GM19324 (cell line): ENCODE results near the gene C15orf39.
"Not testable (repeated sequence)": the region's sequence is repeated elsewhere in the genome, so short reads cannot be mapped to it uniquely, and the experiment has no call there.

Source experiments
- ATAC-seq: cut with Tn5 transposase; IDR thresholded peaks from one replicate; pipeline ENCODE4 v1.9.1; 2021; ENCODE audit warnings: mild to moderate bottlenecking, moderate library complexity; ENCODE audit not compliant: unreplicated experiment, low FRiP score

Gene C15orf39

DNA sequence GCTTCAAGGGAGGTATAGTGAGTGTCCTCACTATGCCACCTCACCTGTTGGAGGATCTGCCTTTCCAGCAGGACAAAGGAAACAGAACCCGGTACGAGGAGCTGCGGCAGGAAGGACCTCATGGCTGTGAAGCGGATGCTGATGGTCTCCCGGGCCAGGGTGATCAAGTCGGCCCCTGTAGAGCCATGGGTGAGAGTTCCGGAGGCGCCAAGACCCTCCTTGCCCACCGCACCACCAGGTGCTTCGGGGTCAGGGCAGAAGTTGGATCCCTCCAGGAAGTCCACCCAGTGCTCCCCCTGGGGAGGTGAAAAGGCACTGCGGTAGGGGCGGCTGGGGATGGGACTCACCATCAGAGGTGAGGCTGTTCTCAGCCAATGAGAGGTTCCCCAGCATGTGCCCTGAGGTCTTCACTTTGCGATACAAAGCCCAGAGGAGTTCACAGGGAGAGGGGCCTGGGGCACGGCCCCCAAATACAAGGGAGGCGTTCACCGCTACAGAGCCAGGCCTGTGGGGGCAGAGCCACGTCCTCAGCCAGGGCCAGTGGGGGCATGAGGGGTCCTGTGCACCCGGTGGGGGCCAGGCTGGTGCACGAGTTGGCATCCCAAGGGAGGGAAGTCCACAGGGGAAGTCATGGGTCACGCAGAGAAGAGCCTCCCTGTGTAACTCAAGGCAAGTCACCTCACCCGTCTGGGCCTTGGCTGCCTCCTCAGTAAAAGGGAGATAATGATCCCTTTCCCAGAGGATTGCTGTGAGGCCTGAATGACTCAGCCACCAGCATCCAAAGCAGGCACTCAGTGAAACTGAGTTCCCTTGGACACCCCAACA lies 27.7 kb downstream of the C15orf39 start:
- ATAC-seq, result no peak

DNA sequence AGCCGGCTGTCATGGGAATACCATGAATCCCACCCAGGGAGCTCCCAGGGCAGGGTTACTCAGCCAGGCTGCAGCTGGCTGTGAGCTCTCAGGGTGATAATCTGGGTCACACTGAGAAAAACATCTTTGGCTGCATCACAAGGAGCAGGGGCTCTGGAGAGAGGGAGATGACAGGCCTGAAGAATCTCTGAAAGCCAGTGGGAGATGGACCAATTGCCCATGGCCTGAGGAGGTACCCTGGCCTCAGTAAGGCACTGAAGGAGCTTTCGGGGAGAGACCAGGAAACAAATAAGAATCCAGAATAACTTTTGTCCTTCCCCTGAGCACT lies 28.3 kb downstream of the C15orf39 start:
- no peak for ATAC-seq

DNA sequence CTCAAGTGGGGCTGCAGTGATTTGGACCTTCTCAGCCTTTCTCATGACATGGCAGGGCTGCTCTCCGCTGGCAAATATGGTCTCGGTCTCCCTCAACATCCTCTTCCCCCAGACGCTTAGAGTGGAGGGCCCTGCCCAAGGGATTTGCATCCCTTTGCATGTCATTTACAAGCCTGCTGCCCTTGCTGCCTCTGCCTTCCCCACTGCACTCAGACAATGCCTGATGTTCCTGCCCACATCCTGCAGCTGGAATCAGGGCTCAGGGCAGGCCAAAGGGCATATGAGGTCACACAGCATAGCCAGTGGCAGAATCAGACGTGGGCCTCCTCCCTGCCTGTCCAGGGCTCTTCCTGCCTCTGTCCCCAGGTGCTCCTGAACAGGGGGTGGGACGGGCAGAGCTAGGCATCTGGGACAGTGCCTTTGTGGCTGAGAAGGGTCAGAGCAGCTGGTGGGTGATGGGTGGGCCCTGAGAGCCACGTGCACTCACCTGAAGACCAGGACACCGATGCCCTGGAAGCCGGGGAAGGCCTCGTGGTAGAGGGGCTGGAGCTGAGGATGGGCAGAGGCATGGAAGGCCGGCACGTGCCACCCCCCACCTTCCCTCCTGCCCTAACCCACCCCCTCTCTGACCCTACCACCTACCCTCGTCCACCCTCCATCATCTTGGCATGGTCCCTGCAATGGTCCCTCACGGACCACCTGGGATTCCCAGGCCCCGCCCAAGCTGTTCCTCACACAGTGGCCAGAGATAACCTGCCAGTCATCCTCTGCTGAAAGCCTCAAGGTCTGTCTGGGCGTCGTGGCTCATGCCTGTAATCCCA lies 29.1 kb downstream of the C15orf39 start:
- no peak for ATAC-seq

DNA sequence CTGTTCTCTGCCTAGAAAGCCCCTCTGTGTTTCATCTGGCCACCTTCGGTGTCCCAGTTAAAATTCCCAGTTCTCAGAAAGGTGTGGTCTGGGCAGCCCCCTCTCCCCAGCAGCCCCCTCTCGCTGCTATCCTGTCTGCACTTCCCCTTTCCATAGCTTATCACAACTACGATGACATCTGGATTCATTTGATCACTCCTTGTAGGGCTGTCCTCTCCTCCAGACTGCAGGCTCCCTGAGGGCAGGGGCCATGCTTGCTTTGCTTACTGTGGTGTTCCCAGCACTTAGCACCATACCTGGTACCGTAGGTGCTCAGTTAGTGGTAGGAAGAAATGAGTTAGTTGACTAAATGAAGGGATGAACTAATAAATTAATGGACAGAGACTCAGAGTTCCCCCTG lies 30.2 kb downstream of the C15orf39 start:
- ATAC-seq, result no peak

DNA sequence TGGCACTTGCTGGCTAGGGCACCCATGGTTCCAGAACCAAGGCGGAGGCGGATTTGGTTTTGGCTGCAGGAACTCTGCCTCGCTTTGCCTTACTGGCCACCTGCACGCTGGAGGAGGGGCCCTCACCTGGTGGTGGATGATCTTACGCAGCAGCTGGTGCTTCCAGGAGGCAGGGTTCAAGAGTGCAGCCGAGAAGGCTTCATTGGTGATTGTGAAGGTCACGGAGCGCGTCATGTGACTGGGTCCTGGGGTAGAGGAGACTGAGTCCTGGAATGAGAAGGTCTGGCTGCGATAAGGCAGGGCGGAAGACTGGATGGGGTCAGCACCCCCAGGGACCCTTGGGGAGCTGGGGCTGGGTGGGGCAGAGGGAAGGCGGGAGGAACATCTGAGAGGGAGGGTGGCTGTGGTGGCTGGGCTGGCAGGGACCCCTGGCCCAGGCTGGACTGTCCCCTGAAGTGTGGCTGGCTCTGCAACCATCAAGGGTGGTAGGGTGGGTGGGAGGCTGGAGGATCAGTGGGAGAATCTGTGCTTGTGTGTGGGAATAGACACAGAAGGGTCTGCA lies 30.7 kb downstream of the C15orf39 start:
- no peak for ATAC-seq

DNA sequence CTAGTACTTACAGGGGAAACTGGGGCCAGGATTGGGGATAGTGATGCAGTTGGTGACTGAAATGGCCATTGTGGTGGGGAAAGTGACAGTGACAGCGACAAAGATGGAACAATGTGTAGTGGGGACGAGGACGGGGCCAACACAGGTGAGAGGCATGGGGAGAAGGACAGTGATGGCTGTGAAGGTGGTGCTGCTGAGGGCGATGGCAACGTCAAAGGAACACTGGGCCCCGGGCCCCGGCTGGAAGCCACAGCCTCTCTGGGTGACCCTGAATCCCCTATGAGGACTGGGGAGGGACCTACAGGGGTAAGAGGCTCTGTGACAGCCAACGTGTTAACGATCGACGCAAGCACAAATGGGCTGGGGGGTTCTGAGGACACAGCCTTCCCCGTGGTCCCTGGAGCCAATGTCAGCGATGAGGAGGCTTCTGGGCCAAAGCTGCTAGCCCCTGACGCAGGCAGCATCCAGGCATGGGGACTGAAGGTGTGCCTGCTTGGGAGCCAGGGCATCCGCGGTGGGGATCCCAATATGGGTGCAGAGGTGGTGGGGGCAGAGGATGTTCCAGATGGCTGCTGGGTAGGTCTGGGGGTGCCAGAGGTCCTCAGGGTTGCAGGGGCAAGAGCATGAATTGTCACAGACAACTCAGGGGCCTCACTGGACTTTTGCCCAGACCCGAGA lies 31.3 kb downstream of the C15orf39 start:
- ATAC-seq, result no peak

DNA sequence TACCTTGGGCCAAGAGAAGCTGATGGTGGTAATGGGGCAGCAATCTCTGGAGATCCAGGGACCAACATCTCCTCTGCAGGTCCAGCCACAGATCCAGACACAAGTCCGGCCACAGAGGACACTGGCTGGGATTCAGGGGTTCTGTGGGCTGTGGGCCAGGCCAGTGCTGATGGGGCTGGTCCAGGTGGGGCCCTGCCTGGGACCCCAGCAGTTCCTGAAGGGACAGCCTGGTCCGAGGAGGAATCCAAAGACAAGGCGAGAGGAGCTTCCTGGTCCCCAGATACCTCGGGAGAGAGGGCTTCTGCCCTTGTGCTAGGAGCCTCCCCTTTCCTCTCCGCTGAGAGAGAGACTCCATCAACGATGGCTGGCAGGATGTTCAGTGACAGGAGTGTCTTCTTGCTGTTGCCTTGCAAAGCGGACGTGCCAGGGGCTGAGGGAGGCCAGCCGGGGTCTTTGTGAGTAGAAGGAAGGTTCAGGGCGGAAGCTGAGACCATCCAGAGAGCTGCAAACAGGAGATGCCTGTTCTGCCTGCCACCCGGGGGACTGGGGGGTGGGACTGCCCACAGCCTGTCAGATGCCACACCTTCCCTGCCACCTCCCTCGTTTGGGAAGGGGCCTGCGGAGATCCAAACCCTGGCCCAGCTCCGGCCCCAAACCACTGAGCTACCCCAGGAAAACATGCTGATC lies 32.0 kb downstream of the C15orf39 start:
- ATAC-seq, result no peak

DNA sequence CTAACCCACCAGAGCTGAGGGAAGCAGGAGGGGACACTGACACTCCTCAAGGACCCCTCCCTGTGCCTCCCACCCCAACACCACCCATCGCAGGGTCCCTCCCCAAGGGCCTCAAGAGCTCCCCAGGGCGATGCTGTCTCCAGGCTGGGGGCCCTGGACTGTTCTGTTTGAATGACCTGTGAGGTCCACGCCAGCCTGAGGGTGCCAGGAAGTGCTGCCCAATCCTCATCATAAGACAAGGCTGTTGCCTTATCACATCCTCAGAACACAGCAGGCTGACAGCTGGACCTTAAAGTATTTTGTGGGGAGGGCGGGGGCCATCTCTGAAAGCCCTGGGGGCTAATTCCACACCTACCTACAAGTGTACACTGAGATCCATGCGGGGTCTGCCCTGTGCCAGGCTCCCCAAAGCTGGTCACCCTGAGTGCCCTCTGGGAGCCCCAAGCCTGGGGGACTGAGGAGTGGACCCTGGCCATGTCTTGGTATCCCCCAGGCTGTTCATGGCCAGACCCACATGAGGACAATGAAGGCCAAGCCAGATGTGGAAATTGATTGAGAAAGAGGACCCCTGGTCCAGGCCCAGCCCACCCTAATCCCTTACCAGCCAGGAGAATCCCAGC lies 32.6 kb downstream of the C15orf39 start:
- no peak for ATAC-seq

DNA sequence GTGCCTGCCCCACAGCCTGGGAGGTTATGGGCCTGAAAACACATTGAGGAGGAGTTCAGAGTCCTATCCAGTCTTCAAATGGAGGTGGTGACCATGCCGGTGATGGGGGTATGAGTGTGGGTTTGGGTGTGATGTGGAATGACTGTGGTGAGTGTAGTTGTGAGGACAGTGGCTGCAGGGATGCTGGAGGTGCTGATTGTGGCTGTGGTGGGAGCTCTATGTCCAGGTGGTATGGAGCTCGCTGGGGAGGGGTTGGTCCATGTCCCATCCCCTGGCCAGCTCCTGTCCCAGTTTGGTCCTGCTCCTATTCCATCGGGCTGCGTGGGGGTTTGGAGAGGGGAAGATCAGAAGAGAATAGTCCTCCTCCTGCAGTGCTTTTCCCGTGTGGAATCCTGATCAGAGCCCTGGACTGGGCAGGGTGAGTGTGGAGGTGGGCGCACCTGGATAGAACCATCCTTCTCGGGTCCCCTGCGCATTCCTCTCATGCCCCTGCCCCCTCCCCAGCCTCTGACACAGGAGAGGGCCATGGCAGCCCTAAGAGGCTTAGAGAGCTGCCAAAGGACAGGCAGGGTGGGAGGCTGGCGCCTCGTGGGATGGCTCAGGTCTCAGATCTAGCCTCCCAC lies 33.5 kb downstream of the C15orf39 start:
- no peak for ATAC-seq

DNA sequence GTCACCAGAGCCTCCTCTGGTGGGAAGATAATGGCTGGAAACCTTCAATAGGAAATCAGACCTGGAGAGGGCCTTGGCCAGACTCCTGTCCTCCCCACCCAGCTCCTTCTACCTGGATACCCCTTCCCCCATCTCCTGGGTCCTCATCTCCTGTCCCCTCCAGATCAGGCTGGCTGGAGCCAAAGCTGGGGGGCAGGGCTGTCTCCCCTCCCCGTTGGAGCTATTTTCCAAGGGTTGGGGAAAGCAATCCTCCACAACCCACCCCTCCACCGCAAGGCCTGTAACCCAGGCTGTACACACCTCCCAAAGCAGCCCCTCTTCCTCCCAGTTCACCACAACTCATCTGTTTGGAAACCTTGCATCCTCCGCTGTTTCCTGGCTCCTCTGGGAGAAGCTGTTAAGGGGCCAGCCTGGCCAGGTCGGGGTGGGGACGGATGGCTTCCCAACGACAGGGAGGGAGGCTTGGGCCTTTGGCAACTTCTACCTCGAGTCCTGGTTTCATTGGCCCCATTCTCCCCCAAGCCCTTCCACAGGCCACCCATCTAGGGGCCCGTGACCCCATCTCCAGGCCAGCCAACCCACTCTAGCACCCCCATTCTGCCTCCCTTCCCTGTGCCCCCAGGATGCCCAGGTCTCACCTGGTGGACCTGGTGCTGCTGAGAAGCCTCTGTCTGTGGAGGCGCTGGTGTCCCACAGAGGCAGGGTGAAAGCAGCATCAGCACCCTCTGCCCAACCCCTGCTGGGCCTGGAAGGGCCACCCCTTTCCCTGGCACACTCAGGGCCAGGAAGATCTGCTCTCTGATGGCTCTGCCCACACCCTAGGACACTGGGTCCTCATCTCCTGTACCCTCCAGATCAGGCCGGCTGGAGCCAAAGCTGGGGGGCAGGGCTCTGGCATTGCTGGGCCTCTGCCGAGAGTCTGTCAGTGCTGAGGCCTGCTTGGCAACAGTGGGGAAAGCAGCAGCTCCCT lies 34.4 kb downstream of the C15orf39 start:
- no peak for ATAC-seq

DNA sequence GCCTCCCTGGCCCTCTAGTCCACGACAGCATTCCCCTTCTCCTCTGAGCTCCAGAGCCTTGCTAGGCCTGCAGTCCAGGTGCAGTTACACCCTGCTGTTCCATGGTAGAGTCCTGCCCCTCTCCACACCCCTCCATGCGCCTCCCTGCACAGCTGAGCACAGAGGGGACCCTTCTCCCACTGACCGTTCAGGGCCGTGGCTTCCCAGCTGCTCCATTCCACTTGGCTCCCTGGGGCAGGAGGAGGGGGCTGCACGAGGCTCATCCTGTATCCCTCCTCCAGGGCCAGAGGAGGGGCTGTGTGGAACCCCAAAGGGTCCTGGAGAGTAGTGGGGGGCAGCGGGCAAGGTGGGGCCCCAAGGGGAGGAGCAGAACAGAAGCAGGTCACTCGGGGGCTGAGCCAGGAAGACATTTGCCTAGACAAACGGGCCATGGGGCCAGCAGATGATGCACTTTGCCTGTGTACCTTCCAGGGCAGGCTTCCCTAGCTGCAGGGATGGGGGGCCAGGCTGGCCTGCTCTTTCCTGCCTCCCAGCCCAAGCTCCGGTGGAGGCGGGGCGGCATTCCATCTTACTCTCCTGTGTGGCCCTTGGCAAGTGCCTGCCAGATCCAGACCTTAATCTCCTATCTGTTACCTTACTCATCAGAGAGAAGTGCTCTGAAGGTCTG lies 35.8 kb downstream of the C15orf39 start:
- no peak for ATAC-seq

DNA sequence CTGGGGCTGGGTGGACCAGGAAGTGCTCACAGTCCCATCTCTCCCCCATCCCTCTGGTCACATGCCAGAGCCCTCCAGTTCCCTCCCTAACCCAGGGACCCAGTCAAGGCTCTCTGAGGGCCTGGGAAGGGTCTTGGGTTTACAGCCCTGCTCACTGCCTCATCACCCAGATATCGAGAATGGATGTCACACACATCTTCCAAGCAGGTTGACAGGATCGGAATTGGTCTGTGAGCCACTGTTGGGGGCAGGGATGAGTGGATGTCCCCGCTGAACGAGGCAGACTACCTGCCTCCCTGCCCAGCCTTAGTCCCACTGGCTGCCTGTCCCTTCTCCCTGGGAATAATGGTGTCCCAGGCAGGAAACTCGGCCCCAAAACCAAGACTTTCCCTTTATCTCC lies 36.5 kb downstream of the C15orf39 start:
- no peak for ATAC-seq

DNA sequence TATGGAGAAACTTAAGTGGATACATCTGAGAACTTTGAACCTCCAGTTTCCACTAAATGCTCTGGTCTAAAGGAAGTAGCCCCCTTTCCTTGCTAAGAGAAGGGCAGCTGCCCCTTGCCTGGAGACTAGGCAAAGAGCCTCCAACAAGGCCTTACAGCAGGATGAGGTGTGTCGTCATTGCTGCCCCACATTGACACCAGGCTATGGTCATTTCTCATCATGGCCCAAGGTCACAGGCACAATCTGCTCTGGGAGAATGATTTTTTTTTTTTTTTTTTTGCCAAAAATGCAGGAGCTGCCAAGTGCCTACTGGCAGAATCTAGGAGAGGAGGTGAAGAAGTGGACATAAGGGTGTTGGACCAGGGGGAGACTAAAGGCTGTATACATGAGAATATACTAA lies 44.1 kb downstream of the C15orf39 start:
- ATAC-seq, result not testable (repeated sequence)

DNA sequence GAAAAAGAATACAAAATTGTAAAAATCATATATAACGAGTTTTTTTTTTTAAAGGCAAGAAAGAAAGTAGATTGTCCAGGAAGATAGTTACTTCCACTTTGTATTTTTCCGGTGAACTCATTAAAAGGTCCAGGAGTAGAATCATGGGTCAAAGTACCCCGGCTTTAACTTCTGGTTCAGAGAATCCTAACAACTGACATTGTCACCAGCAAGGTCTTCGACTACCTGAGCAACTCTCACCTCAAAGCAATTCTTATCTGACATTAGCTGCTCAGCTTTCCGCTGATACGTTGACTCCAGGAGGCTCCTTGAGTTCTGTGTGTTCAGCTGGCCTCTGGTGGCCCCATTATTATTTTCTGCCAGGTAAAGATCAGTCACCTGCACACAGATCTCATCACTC lies 47.3 kb downstream of the C15orf39 start:
- ATAC-seq, result not testable (repeated sequence)

DNA sequence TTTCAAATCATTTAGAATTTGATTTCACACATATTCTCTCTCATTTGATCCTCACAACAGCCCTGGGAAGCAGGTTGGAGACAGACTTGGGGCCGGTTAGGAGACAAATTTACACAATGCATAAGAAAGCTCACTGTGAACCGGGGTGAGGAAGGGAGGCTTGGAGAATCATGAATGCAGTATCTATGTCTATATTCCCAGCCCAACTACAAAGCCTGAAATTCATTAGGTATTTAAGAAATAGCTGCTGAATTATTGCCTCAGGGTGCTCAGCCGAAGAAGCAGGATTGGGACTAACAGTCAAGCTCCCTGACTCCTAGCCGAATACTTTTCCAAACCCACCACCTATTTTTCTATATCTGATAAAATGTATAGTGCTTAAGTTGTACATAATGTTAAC lies 48.0 kb downstream of the C15orf39 start:
- no peak for ATAC-seq

DNA sequence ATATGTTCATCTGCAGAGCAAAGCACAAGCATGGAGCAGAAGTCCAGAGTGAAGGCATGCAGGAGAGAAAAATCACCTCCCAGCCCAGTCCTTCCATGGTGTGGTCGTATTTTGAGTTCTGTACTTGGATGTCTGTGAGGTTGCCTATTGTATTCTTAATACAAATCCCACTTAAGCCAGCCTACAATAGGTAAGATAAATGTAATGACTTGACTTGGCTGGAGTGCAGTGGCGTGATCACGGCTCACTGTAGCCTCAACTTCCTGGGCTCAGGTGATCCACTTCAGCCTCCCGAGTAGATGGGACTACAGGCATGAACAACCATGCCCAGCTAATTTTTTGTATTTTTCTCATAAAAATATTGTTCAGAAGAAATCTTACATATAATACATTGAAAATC lies 49.7 kb downstream of the C15orf39 start:
- not testable (repeated sequence) for ATAC-seq

DNA sequence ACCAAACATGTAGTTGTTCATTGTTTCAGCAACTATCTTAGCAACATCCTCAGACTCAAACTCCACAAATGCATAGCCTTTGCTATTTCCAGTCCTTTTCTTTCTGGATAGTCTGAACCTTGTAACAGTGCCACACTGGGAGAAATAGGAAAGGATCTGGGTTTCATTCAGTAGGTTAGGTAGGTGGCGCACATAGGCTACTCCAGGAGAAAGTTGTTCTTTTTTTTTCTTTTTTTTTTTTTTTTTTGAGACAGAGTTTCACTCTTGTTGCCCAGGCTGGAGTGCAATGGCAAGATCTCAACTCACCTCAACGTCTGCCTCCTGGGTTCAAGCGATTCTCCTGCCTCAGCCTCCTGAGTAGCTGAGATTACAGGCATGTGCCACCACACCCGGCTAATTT lies 50.6 kb downstream of the C15orf39 start:
- not testable (repeated sequence) for ATAC-seq

DNA sequence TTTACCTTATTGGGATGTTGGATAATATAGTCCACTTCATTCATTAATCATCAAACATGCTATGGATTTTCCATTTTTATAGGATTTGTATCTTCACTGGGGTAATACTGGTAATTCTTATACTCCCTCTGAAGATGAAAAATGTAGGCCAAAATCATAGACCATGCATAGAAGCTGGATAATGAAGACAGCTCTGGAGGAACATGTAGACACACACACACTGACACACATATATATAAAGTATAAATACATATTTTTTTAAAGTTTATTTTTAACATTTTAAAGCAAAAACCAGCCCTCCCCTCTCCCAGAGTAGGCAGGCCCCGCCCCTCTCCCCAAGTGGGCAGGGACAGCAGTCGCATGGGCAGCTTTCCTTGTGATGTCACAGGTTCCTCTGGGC lies 56.4 kb downstream of the C15orf39 start, which contains the start of gene GOLGA6C:
Gene GOLGA6C, plus strand, starts transcription at position 301 of the 400 bp plus-strand sequence. CDS start 265 bp downstream, outside the sequence.
- not testable (repeated sequence) for ATAC-seq
